B cell (primary cell): ENCODE data around the gene E2F3. TPM values are rescaled to one million over a fixed set of nuclear protein-coding genes. Genes with fewer than 3 reads are reported as not detected.
"Not testable (repeated sequence)": the region's sequence is repeated elsewhere in the genome, so short reads cannot be mapped to it uniquely, and the experiment has no call there.

Source experiments
- ATAC-seq: fragments of 200-7000 bp; cut with Tn5 transposase; one replicate; pipeline ENCODE4 v1.10.0; 2021; ENCODE audit warnings: low read depth, mild to moderate bottlenecking, moderate number of reproducible peaks, moderate library complexity
- CTCF ChIA-PET: fragments of 350-600 bp; sonication (Branson Sonifier 250); formaldehyde crosslinking; loops from one replicate; lab custom pipeline; 2021; ENCODE audit warnings: antibody characterized with exemption, inconsistent platforms; lab: Charles Lee
- POLR2A ChIA-PET: fragments of 350-600 bp; sonication (Branson Sonifier 250); formaldehyde crosslinking; loops from one replicate; lab custom pipeline; 2021; ENCODE audit warnings: antibody characterized with exemption; lab: Charles Lee
- DNase-seq: peaks from one replicate; pipeline ENCODE4 v3.0.0; 2013
- H2AFZ ChIP-seq: 2 replicates; pipeline ENCODE4 v1.6.1; 2012; ENCODE audit warnings: mild to moderate bottlenecking, low read depth, low read length; ENCODE audit not compliant: insufficient read depth, poor library complexity, severe bottlenecking
- H3K27ac ChIP-seq, 2 donors: 1 replicate in 1 of 2; 2 replicates in 1 of 2; pipeline ENCODE4 v1.5.1; 2012 to 2013; ENCODE audit warnings: low read length in 2 of 2, mild to moderate bottlenecking in 2 of 2, moderate library complexity in 1 of 2
- H3K27me3 ChIP-seq, 4 experiments: fragments of 200-600 bp in 1 of 4; sonication (generic) in 1 of 4; replicated peaks in 1 of 4; 1 replicate in 2 of 4; 2 replicates in 2 of 4; pipeline versions ENCODE4 v1.6.1 to v1.7.0; 2013 to 2016; ENCODE audit warnings: low read length in 3 of 4, mild to moderate bottlenecking in 2 of 4, mixed read lengths in 1 of 4, moderate library complexity in 1 of 4; ENCODE audit not compliant: insufficient read depth in 4 of 4, control insufficient read depth in 3 of 4; ENCODE audit errors: control extremely low read depth in 1 of 4
- H3K36me3 ChIP-seq, 2 experiments: replicated peaks in 1 of 2; 1 replicate in 1 of 2; 2 replicates in 1 of 2; pipeline versions ENCODE4 v1.6.1 to v1.7.1; 2013; ENCODE audit warnings: low read length in 1 of 2; ENCODE audit not compliant: insufficient read depth in 2 of 2, control insufficient read depth in 1 of 2; ENCODE audit errors: control extremely low read depth in 1 of 2, extremely low read depth in 1 of 2
- H3K4me1 ChIP-seq, 2 donors: fragments of 200-600 bp in 1 of 2; sonication (generic) in 1 of 2; 1 replicate in 1 of 2; 2 replicates in 1 of 2; pipeline versions ENCODE4 v1.5.1 to v1.6.1; 2013 to 2017; ENCODE audit warnings: low read length in 2 of 2; ENCODE audit not compliant: control insufficient read depth in 2 of 2, insufficient read depth in 2 of 2
- H3K4me2 ChIP-seq: replicated peaks from 2 replicates; pipeline ENCODE3; 2012; ENCODE audit warnings: mild to moderate bottlenecking, low read depth, low read length; ENCODE audit not compliant: poor library complexity, severe bottlenecking
- H3K4me3 ChIP-seq, 5 experiments: fragments of 200-600 bp in 1 of 5; sonication (generic) in 1 of 5; 1 replicate in 3 of 5; 2 replicates in 2 of 5; pipeline versions ENCODE4 v1.5.1 to v1.7.0; 2011 to 2016; ENCODE audit warnings: low read length in 4 of 5, mild to moderate bottlenecking in 4 of 5, low read depth in 2 of 5, control low read depth in 1 of 5, moderate library complexity in 1 of 5; ENCODE audit not compliant: insufficient read depth in 1 of 5; ENCODE audit errors: control extremely low read depth in 1 of 5, extremely low read depth in 1 of 5
- H3K79me2 ChIP-seq: fragments of 200-600 bp; sonication (generic); one replicate; pipeline ENCODE4 v1.6.0; 2016; ENCODE audit warnings: low read length; ENCODE audit not compliant: control insufficient read depth, insufficient read depth
- H3K9ac ChIP-seq: fragments of 200-600 bp; sonication (generic); 2 replicates; pipeline ENCODE4 v1.6.1; 2017; ENCODE audit warnings: mild to moderate bottlenecking, low read length, moderate library complexity
- H3K9me3 ChIP-seq, 3 donors: one replicate each; pipeline versions ENCODE4 v1.6.1 to v1.7.1; 2013; ENCODE audit warnings: low read length in 2 of 3; ENCODE audit not compliant: control insufficient read depth in 2 of 3, insufficient read depth in 1 of 3; ENCODE audit errors: control extremely low read depth in 1 of 3
- H4K20me1 ChIP-seq: 2 replicates; pipeline ENCODE4 v1.6.0; 2012; ENCODE audit warnings: mild to moderate bottlenecking, low read length; ENCODE audit not compliant: insufficient read depth, control insufficient read depth, poor library complexity, severe bottlenecking
- H3K27ac Mint-ChIP-seq: one replicate; pipeline ENCODE4 v1.8.0; 2021; ENCODE audit warnings: mixed read lengths
- H3K27me3 Mint-ChIP-seq: one replicate; pipeline ENCODE4 v1.8.0; 2021; ENCODE audit warnings: mixed read lengths
- H3K4me1 Mint-ChIP-seq: one replicate; pipeline ENCODE4 v1.8.0; 2021; ENCODE audit warnings: mixed read lengths
- H3K4me3 Mint-ChIP-seq: one replicate; pipeline ENCODE4 v1.8.0; 2021; ENCODE audit warnings: mixed read lengths
- H3K9me3 Mint-ChIP-seq: one replicate; pipeline ENCODE4 v1.8.0; 2022; ENCODE audit warnings: mixed read lengths; ENCODE audit not compliant: insufficient read depth
- EZH2 ChIP-seq: IDR thresholded peaks from 2 replicates; pipeline ENCODE4 v1.6.1; 2012; ENCODE audit warnings: borderline replicate concordance, low read depth, mild to moderate bottlenecking, moderate library complexity, low read length; ENCODE audit not compliant: insufficient read depth, poor library complexity, severe bottlenecking
- WGBS: methylation state at CpG from one replicate; pipeline ENCODE4 v1.1.5; 2013; ENCODE audit warnings: missing lambda C conversion rate; ENCODE audit not compliant: insufficient coverage; 5-methylcytosine and 5-hydroxymethylcytosine counted together
- intact Hi-C: fragments of 100-400 bp; cut with micrococcal nuclease; formaldehyde crosslinking; loops from one replicate; pipeline ENCODE4 v1.10.0; 2022
- polyA plus RNA-seq: library from polyadenylated mRNA; depleted of rRNA; stranded (reverse); fragments of >200 nt; gene quantifications from 2 replicates; pipeline ENCODE4 v1.2.3, GENCODE V29; 2012
- total RNA-seq, 2 donors: library from RNA; stranded (reverse); fragments of 120-200 nt in 1 of 2; gene quantifications; 1 replicate in 1 of 2; 2 replicates in 1 of 2; pipeline versions ENCODE4 v1.2.3 to v1.2.4, GENCODE V29; 2013 to 2022
- TF ChIP-seq, protein P1 (sequence below): fragments of 200-600 bp; IDR thresholded peaks from one replicate; pipeline ENCODE4 v1.8.0; 2022; ENCODE audit warnings: antibody characterized with exemption, mild to moderate bottlenecking

E2F3 gene
- total and polyA plus RNA-seq, 2 donors (not counting 1 experiment from before 2014, with no cell fraction given): 2.2 to 8.3 TPM

DNA sequence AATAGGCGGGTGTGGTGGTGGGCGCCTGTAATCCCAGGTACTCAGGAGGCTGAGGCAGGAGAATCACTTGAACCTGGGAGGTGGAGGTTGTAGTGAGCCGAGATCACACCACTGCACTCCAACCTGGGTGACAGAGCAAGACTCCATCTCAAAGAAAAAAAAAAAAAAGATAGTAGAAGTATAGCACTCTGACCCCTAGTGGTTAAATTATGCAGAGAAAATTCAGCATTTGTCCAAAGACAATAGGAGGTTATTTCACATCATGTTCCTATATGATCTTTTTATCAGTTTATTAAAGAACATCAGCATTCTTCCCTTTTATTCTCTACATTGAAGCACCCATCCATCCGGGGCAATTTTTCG lies 127.4 kb downstream of the E2F3 start:
- H3K4me1 ChIP-seq: peaks cover 4 to 11% of the 10 kb centered on the region in 2 donors
- POLR2A ChIA-PET, H3K27me3 ChIP-seq, H3K9me3 Mint-ChIP-seq, H4K20me1 ChIP-seq, H3K4me3 Mint-ChIP-seq, H3K27ac Mint-ChIP-seq, H3K4me3 ChIP-seq, H2AFZ ChIP-seq, H3K27ac ChIP-seq, H3K9ac ChIP-seq, H3K36me3 ChIP-seq, H3K27me3 Mint-ChIP-seq, H3K4me2 ChIP-seq, H3K79me2 ChIP-seq, H3K9me3 ChIP-seq: not testable (repeated sequence)
- H3K4me1 Mint-ChIP-seq: peaks cover 11% of the 10 kb centered on the region
- CTCF ChIA-PET: interaction anchor here (1.0 to 3.2 kb wide), 14 partner anchors 8 to 247 kb away, joined by 3 to 49 read pairs (median 10); no protein-coding TSS in a partner anchor
- TF ChIP-seq, protein P1, sequence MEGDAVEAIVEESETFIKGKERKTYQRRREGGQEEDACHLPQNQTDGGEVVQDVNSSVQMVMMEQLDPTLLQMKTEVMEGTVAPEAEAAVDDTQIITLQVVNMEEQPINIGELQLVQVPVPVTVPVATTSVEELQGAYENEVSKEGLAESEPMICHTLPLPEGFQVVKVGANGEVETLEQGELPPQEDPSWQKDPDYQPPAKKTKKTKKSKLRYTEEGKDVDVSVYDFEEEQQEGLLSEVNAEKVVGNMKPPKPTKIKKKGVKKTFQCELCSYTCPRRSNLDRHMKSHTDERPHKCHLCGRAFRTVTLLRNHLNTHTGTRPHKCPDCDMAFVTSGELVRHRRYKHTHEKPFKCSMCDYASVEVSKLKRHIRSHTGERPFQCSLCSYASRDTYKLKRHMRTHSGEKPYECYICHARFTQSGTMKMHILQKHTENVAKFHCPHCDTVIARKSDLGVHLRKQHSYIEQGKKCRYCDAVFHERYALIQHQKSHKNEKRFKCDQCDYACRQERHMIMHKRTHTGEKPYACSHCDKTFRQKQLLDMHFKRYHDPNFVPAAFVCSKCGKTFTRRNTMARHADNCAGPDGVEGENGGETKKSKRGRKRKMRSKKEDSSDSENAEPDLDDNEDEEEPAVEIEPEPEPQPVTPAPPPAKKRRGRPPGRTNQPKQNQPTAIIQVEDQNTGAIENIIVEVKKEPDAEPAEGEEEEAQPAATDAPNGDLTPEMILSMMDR: peak; percentile 69
- WGBS: 14% methylated on average over 2 of the region's 5 CpGs
- intact Hi-C loops: loop anchor here (1.0 kb wide), 2 partner anchors 209 to 238 kb away; no protein-coding TSS in a partner anchor
- peak; percentile 67 for DNase-seq
- ATAC-seq: peak; percentile 75

DNA sequence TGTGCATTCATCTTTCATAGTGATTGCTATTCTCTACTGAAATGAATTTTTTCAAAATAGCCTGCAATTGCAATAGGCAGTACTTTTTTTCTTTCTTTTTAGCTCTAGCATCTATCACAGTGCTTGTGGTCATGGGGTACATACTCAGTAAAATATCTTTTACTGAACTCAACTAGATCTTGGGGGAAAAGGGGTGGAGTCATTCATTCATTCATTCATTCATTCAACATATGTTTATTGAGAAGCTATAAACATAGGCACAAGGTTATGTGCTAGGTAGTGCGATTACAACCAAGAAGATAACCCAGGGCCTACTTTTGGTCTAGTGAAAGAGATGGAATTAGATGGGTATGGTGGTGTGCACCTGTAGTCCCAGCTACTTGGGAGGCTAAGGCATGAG lies 131.2 kb downstream of the E2F3 start:
- no peak for DNase-seq
- H3K4me3 Mint-ChIP-seq: no peak overlapping the region
- H3K4me1 ChIP-seq: peaks cover 14 to 25% of the 10 kb centered on the region in 2 donors
- H3K27ac ChIP-seq: no peak overlapping the region
- TF ChIP-seq, protein P1: no peak
- no peak for TF ChIP-seq EZH2
- H4K20me1 ChIP-seq: no peaks in the 10 kb centered on the region
- H3K4me3 ChIP-seq: no peak overlapping the region
- POLR2A ChIA-PET: no interaction called here
- peaks cover 41% of the 10 kb centered on the region for H3K79me2 ChIP-seq
- H2AFZ ChIP-seq: no peak overlapping the region
- peaks cover under 1 to 2% of the 10 kb centered on the region in 2 experiments for H3K36me3 ChIP-seq
- no peak overlapping the region for H3K4me2 ChIP-seq
- H3K4me1 Mint-ChIP-seq: peaks cover 37% of the 10 kb centered on the region
- no peaks in the 10 kb centered on the region for H3K9me3 ChIP-seq
- no peak overlapping the region for H3K27ac Mint-ChIP-seq
- ATAC-seq: no peak
- H3K27me3 ChIP-seq: no peaks in the 10 kb centered on the region
- intact Hi-C loops: no loop called here
- WGBS: 100% methylated on average over 1 of the region's 1 CpG
- no peaks in the 10 kb centered on the region for H3K9me3 Mint-ChIP-seq
- no peak overlapping the region for H3K9ac ChIP-seq
- no peaks in the 10 kb centered on the region for H3K27me3 Mint-ChIP-seq
- CTCF ChIA-PET: interaction anchor here (0.8 to 2.8 kb wide), 3 partner anchors 128 to 1055 kb away, joined by 4 to 16 read pairs (median 8); no protein-coding TSS in a partner anchor
